Caco-2 (cell line): ENCODE data around the gene CR1L. TPM values are rescaled to one million over a fixed set of nuclear protein-coding genes. Genes with fewer than 3 reads are reported as not detected.
"Not testable (repeated sequence)": the region's sequence is repeated elsewhere in the genome, so short reads cannot be mapped to it uniquely, and the experiment has no call there.

Experiments used
- BruUV-seq: library from RNA; stranded (reverse); fragments of 400-500 nt; replicated peaks from 2 replicates; lab custom pipeline; 2021; lab: Mats Ljungman, UMichigan
- CTCF ChIA-PET: fragments of 300-600 bp; sonication (Branson Sonifier 250); formaldehyde crosslinking; loops from one replicate; lab custom pipeline; 2022; ENCODE audit warnings: antibody characterized with exemption; lab: Charles Lee
- POLR2A ChIA-PET: fragments of 300-600 bp; sonication (Branson Sonifier 250); formaldehyde crosslinking; loops from one replicate; lab custom pipeline; 2022; ENCODE audit warnings: antibody characterized with exemption; lab: Charles Lee
- DNase-seq, 2 experiments: peaks; one replicate each; pipeline versions ENCODE4 v3.0.0 to v3.0.0-alpha.2; 2020 to 2022
- H3K27me3 ChIP-seq: replicated peaks from 2 replicates; pipeline ENCODE4 v1.6.0; 2011; ENCODE audit warnings: low read length; ENCODE audit not compliant: control insufficient read depth, insufficient read depth
- H3K36me3 ChIP-seq: 2 replicates; pipeline ENCODE4 v1.5.1; 2011; ENCODE audit warnings: low read length; ENCODE audit not compliant: control insufficient read depth, insufficient read depth
- H3K4me1 ChIP-seq: fragments of 250-450 bp; sonication (Bioruptor Pico); 2 replicates; pipeline ENCODE4 v1.5.1; 2020; ENCODE audit warnings: mild to moderate bottlenecking
- H3K4me3 ChIP-seq: 2 replicates; pipeline ENCODE4 v1.5.1; 2011; ENCODE audit warnings: low read depth, mild to moderate bottlenecking, control low read depth, low read length
- H3K9me3 ChIP-seq: fragments of 250-450 bp; sonication (Bioruptor Pico); 2 replicates; pipeline ENCODE4 v1.5.1; 2020; ENCODE audit warnings: mild to moderate bottlenecking, moderate library complexity
- H3K27ac Mint-ChIP-seq: one replicate; pipeline ENCODE4 v1.8.0; 2022; ENCODE audit warnings: mixed read lengths; ENCODE audit not compliant: unreplicated experiment
- H3K27me3 Mint-ChIP-seq: one replicate; pipeline ENCODE4 v1.8.0; 2022; ENCODE audit warnings: mixed read lengths; ENCODE audit not compliant: insufficient read depth, unreplicated experiment
- H3K36me3 Mint-ChIP-seq: one replicate; pipeline ENCODE4 v1.8.0; 2022; ENCODE audit warnings: mild to moderate bottlenecking, mixed read lengths; ENCODE audit not compliant: insufficient read depth, unreplicated experiment
- H3K4me1 Mint-ChIP-seq: one replicate; pipeline ENCODE4 v1.8.0; 2022; ENCODE audit warnings: low read depth, mixed read lengths; ENCODE audit not compliant: unreplicated experiment
- H3K4me3 Mint-ChIP-seq: one replicate; pipeline ENCODE4 v1.8.0; 2022; ENCODE audit warnings: mild to moderate bottlenecking, moderate library complexity, mixed read lengths; ENCODE audit not compliant: unreplicated experiment
- H3K9me3 Mint-ChIP-seq: one replicate; pipeline ENCODE4 v1.8.0; 2022; ENCODE audit warnings: mixed read lengths; ENCODE audit not compliant: unreplicated experiment
- intact Hi-C: fragments of 100-400 bp; cut with micrococcal nuclease; formaldehyde crosslinking; loops from one replicate; pipeline ENCODE4 v1.10.0; 2022; ENCODE audit not compliant: unreplicated experiment
- total RNA-seq: library from RNA; stranded (reverse); gene quantifications from 2 replicates; pipeline ENCODE4 v1.2.3, GENCODE V29; 2022
- TF ChIP-seq, protein P1 (sequence below), 2 experiments: fragments of 200-600 bp in 1 of 2; IDR thresholded peaks; 1 replicate in 1 of 2; 2 replicates in 1 of 2; pipeline versions ENCODE4 v1.5.1 to v1.8.0; 2011 to 2022; ENCODE audit warnings: antibody characterized with exemption in 1 of 2, control low read depth in 1 of 2, inconsistent platforms in 1 of 2, low read depth in 1 of 2, low read length in 1 of 2, mild to moderate bottlenecking in 1 of 2, moderate library complexity in 1 of 2; ENCODE audit not compliant: insufficient read depth in 1 of 2, severe bottlenecking in 1 of 2, unreplicated experiment in 1 of 2

The CR1L gene
- total RNA-seq, 1 experiment from 2014 or later, result not detected

DNA sequence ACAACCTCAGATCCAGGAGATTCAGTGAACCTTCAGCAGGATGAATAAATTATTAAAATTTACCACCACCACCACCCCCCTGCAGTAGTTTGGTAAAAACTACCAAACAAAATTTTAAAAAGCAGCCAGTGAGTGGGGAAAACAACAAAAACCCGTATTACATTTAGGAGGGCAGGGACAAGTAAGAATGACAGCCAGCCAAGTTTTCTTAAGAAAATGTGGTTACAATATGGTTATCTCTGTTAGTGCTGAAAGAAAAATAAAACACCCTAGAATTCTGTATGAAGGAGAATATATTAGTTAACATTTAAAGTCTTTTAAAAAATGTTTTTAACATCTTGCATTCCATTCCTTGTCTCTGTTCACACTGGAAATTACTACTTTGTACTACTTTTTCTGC, 121.6 kb downstream of the CR1L start:
- CTCF ChIA-PET, result no interaction called here
- no peak overlapping the region for H3K4me3 Mint-ChIP-seq
- intact Hi-C loops, result no loop called here

GRCh38 chr1:207770514-207770913, 125.6 kb downstream of the CR1L start:
- H3K4me3 Mint-ChIP-seq, CTCF ChIA-PET, H3K4me1 ChIP-seq, BruUV-seq, H3K4me1 Mint-ChIP-seq, H3K36me3 ChIP-seq, H3K4me3 ChIP-seq, H3K9me3 Mint-ChIP-seq, DNase-seq, H3K27me3 Mint-ChIP-seq, H3K9me3 ChIP-seq, POLR2A ChIA-PET, intact Hi-C loops, H3K27ac Mint-ChIP-seq, H3K27me3 ChIP-seq: not testable (repeated sequence)
- H3K36me3 Mint-ChIP-seq, result peaks cover 69% of the 10 kb centered on the region

More for the DNA sequence above, 121.6 kb downstream of the CR1L start:
- Histone ChIP-seq H3K36me3 (peaks cover 6% of the 10 kb centered on the region), H3K9me3 (no peaks in the 10 kb centered on the region), H3K4me1 (no peaks in the 10 kb centered on the region), H3K27me3 (no peaks in the 10 kb centered on the region), H3K4me3 (no peak overlapping the region)
- POLR2A ChIA-PET, result no interaction called here
- DNase-seq, result no peak
- Mint-ChIP-seq H3K36me3 (peaks cover 83% of the 10 kb centered on the region), H3K27ac (no peak overlapping the region), H3K9me3 (no peaks in the 10 kb centered on the region), H3K27me3 (no peaks in the 10 kb centered on the region), H3K4me1 (no peaks in the 10 kb centered on the region)
- TF ChIP-seq, protein P1, sequence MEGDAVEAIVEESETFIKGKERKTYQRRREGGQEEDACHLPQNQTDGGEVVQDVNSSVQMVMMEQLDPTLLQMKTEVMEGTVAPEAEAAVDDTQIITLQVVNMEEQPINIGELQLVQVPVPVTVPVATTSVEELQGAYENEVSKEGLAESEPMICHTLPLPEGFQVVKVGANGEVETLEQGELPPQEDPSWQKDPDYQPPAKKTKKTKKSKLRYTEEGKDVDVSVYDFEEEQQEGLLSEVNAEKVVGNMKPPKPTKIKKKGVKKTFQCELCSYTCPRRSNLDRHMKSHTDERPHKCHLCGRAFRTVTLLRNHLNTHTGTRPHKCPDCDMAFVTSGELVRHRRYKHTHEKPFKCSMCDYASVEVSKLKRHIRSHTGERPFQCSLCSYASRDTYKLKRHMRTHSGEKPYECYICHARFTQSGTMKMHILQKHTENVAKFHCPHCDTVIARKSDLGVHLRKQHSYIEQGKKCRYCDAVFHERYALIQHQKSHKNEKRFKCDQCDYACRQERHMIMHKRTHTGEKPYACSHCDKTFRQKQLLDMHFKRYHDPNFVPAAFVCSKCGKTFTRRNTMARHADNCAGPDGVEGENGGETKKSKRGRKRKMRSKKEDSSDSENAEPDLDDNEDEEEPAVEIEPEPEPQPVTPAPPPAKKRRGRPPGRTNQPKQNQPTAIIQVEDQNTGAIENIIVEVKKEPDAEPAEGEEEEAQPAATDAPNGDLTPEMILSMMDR (IDR thresholded peaks at IDR 0.05; ENCODE audit: insufficient read depth in 1 of 2, low read depth in 1 of 2, low read length in 1 of 2, severe bottlenecking in 1 of 2, unreplicated experiment in 1 of 2), result no peak
- no TSS peak for BruUV-seq

Other genes starting within 250 kb of the CR1L start
- 0.21 and 0.34 TPM in 2 replicates for gene CR2, start 190.8 kb upstream of the CR1L start, total RNA-seq
- gene CR1, start 149.0 kb upstream of the CR1L start, total RNA-seq, result not detected in 2 replicates
- 152 and 166 TPM in 2 replicates for gene CD46, start 106.9 kb downstream of the CR1L start, total RNA-seq